Stimulated activated naive CD8-positive, alpha-beta T cell treated with anti-CD3 and anti-CD28 coated beads, Interleukin-15, Interleukin-2, amounts not matched to agents 100 ng/mL and 50 ng/mL, for 24 hours (primary cell): ENCODE data around the gene ANGEL2.

Source experiments
- H3K27ac Mint-ChIP-seq: one replicate; pipeline ENCODE4 v1.8.0; 2021; ENCODE audit warnings: mild to moderate bottlenecking, mixed read lengths
- H3K27me3 Mint-ChIP-seq: one replicate; pipeline ENCODE4 v1.8.0; 2021; ENCODE audit warnings: mixed read lengths
- H3K36me3 Mint-ChIP-seq: one replicate; pipeline ENCODE4 v1.8.0; 2021; ENCODE audit warnings: low read depth, mixed read lengths
- H3K4me1 Mint-ChIP-seq: one replicate; pipeline ENCODE4 v1.8.0; 2021; ENCODE audit warnings: low read depth, mixed read lengths
- H3K4me3 Mint-ChIP-seq: one replicate; pipeline ENCODE4 v1.8.0; 2021; ENCODE audit warnings: mild to moderate bottlenecking, mixed read lengths
- H3K9me3 Mint-ChIP-seq: one replicate; pipeline ENCODE4 v1.8.0; 2021; ENCODE audit warnings: mixed read lengths

The ANGEL2 gene

GRCh38 chr1:212987702-212988322, 27.9 kb downstream of the ANGEL2 start:
- Mint-ChIP-seq H3K4me3 (no peak overlapping the region), H3K27ac (no peak overlapping the region), H3K9me3 (no peaks in the 10 kb centered on the region)

GRCh38 chr1:212986551-212986950, 29.1 kb downstream of the ANGEL2 start:
- Mint-ChIP-seq H3K27ac (no peak overlapping the region), H3K27me3 (no peaks in the 10 kb centered on the region), H3K9me3 (no peaks in the 10 kb centered on the region), H3K4me3 (no peak overlapping the region), H3K4me1 (no peaks in the 10 kb centered on the region), H3K36me3 (no peaks in the 10 kb centered on the region)

More at GRCh38 chr1:212987702-212988322, 27.9 kb downstream of the ANGEL2 start:
- Mint-ChIP-seq H3K27me3 (no peaks in the 10 kb centered on the region), H3K4me1 (no peaks in the 10 kb centered on the region), H3K36me3 (peaks cover 7% of the 10 kb centered on the region)

- no peak overlapping the region for H3K27ac Mint-ChIP-seq
- peaks cover 6% of the 10 kb centered on the region for H3K4me1 Mint-ChIP-seq
- H3K27me3 Mint-ChIP-seq = no peaks in the 10 kb centered on the region
- H3K36me3 Mint-ChIP-seq = no peaks in the 10 kb centered on the region
- H3K9me3 Mint-ChIP-seq = no peaks in the 10 kb centered on the region
- H3K4me3 Mint-ChIP-seq = no peak overlapping the region
Measured at GRCh38 chr1:212984522-212985291, 31.0 kb downstream of the ANGEL2 start.

DNA sequence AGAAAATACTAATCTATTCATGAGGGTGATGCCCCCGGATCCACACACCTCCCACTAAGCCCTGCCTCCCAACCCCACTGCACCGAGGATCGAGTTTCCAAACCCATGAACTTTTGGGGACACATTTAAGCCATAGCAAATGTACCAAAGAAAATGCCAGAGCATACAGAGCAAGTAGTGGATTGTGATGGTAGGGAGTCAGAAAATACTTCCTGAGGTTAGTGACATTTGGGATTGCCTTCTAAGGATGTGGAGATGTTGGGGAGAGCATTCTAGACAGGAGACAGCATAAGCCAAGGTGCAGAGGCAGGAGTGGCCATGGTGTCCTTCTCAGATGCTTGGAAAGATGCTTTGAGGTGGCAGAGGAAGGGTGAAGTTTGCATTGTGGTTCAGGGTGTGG, 32.2 kb downstream of the ANGEL2 start:
- no peaks in the 10 kb centered on the region for H3K9me3 Mint-ChIP-seq
- H3K4me3 Mint-ChIP-seq = no peak overlapping the region
- H3K4me1 Mint-ChIP-seq = peaks cover 14% of the 10 kb centered on the region
- no peak overlapping the region for H3K27ac Mint-ChIP-seq
- no peaks in the 10 kb centered on the region for H3K27me3 Mint-ChIP-seq
- no peaks in the 10 kb centered on the region for H3K36me3 Mint-ChIP-seq

- H3K9me3 Mint-ChIP-seq = no peaks in the 10 kb centered on the region
- H3K4me3 Mint-ChIP-seq = no peak overlapping the region
- no peaks in the 10 kb centered on the region for H3K27me3 Mint-ChIP-seq
- H3K4me1 Mint-ChIP-seq = peaks cover 15% of the 10 kb centered on the region
- no peak overlapping the region for H3K27ac Mint-ChIP-seq
- H3K36me3 Mint-ChIP-seq = no peaks in the 10 kb centered on the region
Measured at GRCh38 chr1:212982430-212983152, 33.1 kb downstream of the ANGEL2 start.

DNA sequence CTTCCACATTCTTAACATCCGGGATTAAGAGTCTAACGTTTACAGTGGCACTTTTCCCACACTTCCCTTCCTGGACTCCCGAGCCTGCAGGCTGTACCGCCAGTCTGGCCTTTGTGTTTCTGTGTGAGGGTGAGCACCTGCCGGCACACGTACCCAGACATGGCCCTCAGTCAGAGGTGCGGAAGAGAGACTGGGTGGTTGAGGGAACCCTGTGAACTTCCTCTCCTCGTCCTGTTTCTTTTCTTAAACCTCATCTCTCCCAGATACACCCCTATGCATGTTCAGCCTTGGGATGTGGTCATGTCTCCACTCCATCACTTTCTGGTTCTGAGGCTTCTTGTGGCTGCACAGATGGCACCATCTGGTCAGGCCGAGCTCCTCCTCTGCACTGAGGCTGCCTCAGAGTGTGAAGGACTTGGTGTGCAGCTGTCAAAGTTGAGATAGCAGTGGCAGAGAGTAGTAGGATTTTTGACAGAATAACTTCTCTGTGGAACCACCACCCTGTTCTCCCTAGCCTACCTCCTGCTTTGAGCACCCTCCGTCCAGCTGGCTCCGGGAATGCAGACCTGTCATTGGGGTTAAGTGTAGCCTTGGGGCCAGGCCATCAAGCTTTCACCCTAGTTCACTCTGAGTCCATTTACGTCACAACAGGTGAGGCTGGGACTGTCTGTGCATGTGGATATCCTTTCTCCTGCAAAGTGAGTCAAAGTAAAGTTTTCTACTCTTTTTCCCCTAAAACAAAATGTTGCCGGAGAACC, 33.9 kb downstream of the ANGEL2 start:
- Mint-ChIP-seq H3K27me3 (no peaks in the 10 kb centered on the region), H3K36me3 (no peaks in the 10 kb centered on the region), H3K4me1 (peaks cover 15% of the 10 kb centered on the region), H3K27ac (no peak overlapping the region), H3K4me3 (no peak overlapping the region), H3K9me3 (no peaks in the 10 kb centered on the region)

DNA sequence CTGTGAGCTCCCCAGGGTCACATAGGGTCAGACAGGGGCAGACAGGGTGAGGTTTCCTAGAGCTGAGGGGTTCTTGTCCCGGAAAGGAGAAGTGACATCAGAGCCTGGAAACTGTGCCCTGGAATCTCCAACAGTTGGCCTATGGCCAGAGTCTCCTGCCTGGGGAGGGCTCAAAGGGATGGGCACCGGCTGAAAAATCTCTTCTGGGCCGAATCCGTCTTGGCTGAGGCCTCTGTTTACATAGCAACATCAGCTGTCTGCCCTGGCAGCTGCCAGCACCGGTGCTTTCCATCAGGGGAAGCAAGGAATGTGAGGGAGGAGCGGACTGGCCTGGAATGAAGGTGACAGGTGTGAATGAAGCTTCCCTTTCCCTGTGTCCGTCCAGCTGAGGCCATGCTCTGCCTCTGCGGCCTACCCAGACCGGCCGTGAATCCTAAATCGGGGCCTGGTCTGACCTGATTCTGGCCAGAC, 34.6 kb downstream of the ANGEL2 start:
- Mint-ChIP-seq H3K9me3 (no peaks in the 10 kb centered on the region), H3K4me1 (peaks cover 15% of the 10 kb centered on the region), H3K27ac (no peak overlapping the region), H3K36me3 (no peaks in the 10 kb centered on the region), H3K4me3 (no peak overlapping the region), H3K27me3 (no peaks in the 10 kb centered on the region)

- Mint-ChIP-seq H3K4me1 (peaks cover 15% of the 10 kb centered on the region), H3K36me3 (no peaks in the 10 kb centered on the region), H3K27me3 (no peaks in the 10 kb centered on the region), H3K9me3 (no peaks in the 10 kb centered on the region), H3K27ac (no peak overlapping the region), H3K4me3 (no peak overlapping the region)
Measured at GRCh38 chr1:212980123-212980785, 35.4 kb downstream of the ANGEL2 start.

- peaks cover 15% of the 10 kb centered on the region for H3K4me1 Mint-ChIP-seq
- H3K36me3 Mint-ChIP-seq = no peaks in the 10 kb centered on the region
- no peaks in the 10 kb centered on the region for H3K27me3 Mint-ChIP-seq
- no peak overlapping the region for H3K4me3 Mint-ChIP-seq
- no peaks in the 10 kb centered on the region for H3K9me3 Mint-ChIP-seq
- H3K27ac Mint-ChIP-seq = no peak overlapping the region
Measured at GRCh38 chr1:212979340-212980122, 36.1 kb downstream of the ANGEL2 start.

- Mint-ChIP-seq H3K27ac (no peak overlapping the region), H3K4me3 (no peak overlapping the region), H3K9me3 (no peaks in the 10 kb centered on the region), H3K36me3 (no peaks in the 10 kb centered on the region), H3K27me3 (no peaks in the 10 kb centered on the region), H3K4me1 (peaks cover 15% of the 10 kb centered on the region)
Measured at GRCh38 chr1:212977781-212978645, 37.7 kb downstream of the ANGEL2 start.

GRCh38 chr1:212976586-212976985, 39.1 kb downstream of the ANGEL2 start:
- Mint-ChIP-seq H3K4me1 (peaks cover 15% of the 10 kb centered on the region), H3K4me3 (no peak overlapping the region), H3K9me3 (no peaks in the 10 kb centered on the region), H3K27ac (peak overlapping the region; percentile 22), H3K27me3 (no peaks in the 10 kb centered on the region), H3K36me3 (no peaks in the 10 kb centered on the region)

DNA sequence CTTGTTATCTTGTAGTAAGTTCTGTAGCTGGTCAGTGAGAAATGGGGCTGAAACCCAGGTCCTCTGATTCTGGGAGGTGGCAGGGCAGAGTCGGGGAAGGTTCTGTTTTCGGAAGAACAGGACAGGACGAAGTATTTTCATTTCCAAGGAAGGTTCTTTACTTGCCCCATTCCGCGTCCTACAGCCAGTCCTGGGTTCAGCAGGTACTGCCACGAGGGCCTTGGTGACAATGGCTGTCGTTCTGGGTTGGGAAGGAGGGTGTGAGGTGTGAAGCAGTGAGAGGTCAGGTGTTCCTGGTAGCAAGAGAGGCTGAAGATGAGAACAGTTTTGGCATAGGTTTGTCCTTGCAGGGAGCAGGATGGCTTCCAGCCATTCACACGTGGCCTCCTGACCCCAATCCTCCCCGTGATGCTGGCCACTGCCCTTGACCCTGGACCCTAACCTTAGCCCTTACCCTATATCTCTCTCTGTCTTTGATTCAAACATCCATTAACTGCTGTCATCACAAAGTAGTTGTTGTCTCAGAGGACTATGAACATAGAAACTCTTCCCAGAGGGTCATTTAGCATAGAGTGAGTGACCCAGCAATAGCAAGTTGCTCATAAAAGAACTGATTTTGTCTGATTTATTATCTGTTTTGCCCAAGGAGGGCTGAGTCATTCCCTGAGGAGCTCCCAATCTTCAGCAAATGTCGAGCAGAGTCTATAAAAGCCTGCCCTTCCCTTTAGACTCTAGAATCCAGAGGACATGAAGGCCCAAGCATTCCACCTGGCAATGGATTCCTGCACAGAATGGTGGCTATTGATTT, 40.4 kb downstream of the ANGEL2 start:
- Mint-ChIP-seq H3K9me3 (no peaks in the 10 kb centered on the region), H3K36me3 (no peaks in the 10 kb centered on the region), H3K27me3 (no peaks in the 10 kb centered on the region), H3K4me3 (no peak overlapping the region), H3K4me1 (peaks cover 15% of the 10 kb centered on the region), H3K27ac (no peak overlapping the region)
